ACC112 (cell line): ENCODE data around the gene TMEM138.

Experiments
- H2AFZ ChIP-seq: fragments of 200-600 bp; sonication (generic); one replicate; pipeline ENCODE4 v1.6.0; 2017; ENCODE audit warnings: antibody characterized with exemption, low read length; ENCODE audit not compliant: unreplicated experiment
- H3K27ac ChIP-seq: fragments of 200-600 bp; sonication (generic); 2 replicates; pipeline ENCODE4 v1.5.1; 2014; ENCODE audit warnings: low read depth, mild to moderate bottlenecking, antibody characterized with exemption, low read length, moderate library complexity
- H3K27me3 ChIP-seq: fragments of 200-600 bp; sonication (generic); 2 replicates; pipeline ENCODE4 v1.6.1; 2014; ENCODE audit warnings: mild to moderate bottlenecking, antibody characterized with exemption, low read length, moderate library complexity, mixed read lengths; ENCODE audit not compliant: insufficient read depth
- H3K36me3 ChIP-seq: fragments of 200-600 bp; sonication (generic); 2 replicates; pipeline ENCODE4 v1.6.1; 2016; ENCODE audit warnings: mild to moderate bottlenecking, antibody characterized with exemption, low read length, moderate library complexity, mixed read lengths; ENCODE audit not compliant: insufficient read depth
- H3K4me1 ChIP-seq: fragments of 200-600 bp; sonication (generic); one replicate; pipeline ENCODE4 v1.6.1; 2016; ENCODE audit warnings: low read length, mixed read lengths; ENCODE audit not compliant: insufficient read depth, unreplicated experiment, control insufficient read depth
- H3K4me3 ChIP-seq: fragments of 200-600 bp; sonication (generic); 2 replicates; pipeline ENCODE4 v1.5.1; 2014; ENCODE audit warnings: mild to moderate bottlenecking, low read depth, low read length
- H3K79me2 ChIP-seq: fragments of 200-600 bp; sonication (generic); one replicate; pipeline ENCODE4 v1.6.0; 2016; ENCODE audit warnings: low read length; ENCODE audit not compliant: control insufficient read depth, unreplicated experiment, insufficient read depth

TMEM138 gene

GRCh38 chr11:61342207-61342803 lies 19.9 kb upstream of the TMEM138 start:
- H3K4me3 ChIP-seq: no peak overlapping the region
- H3K27ac ChIP-seq: no peak overlapping the region
- H3K79me2 ChIP-seq: no peaks in the 10 kb centered on the region
- 0 out of 2 replicates have a peak, but pooled peaks cover 3% of the 10 kb centered on the region for H3K36me3 ChIP-seq
- no peak overlapping the region for H2AFZ ChIP-seq
- H3K27me3 ChIP-seq: no peaks in the 10 kb centered on the region
- no peaks in the 10 kb centered on the region for H3K4me1 ChIP-seq

GRCh38 chr11:61343792-61344745 lies 18.1 kb upstream of the TMEM138 start:
- no peak overlapping the region for H3K4me3 ChIP-seq
- no peaks in the 10 kb centered on the region for H3K27me3 ChIP-seq
- peaks cover 12% of the 10 kb centered on the region for H3K4me1 ChIP-seq
- no peaks in the 10 kb centered on the region for H3K36me3 ChIP-seq
- no peaks in the 10 kb centered on the region for H3K79me2 ChIP-seq
- no peak overlapping the region for H2AFZ ChIP-seq
- no peak overlapping the region for H3K27ac ChIP-seq

- H3K27me3 ChIP-seq: no peaks in the 10 kb centered on the region
- H3K4me1 ChIP-seq: peaks cover 12% of the 10 kb centered on the region
- H3K79me2 ChIP-seq: no peaks in the 10 kb centered on the region
- H3K36me3 ChIP-seq: no peaks in the 10 kb centered on the region
- H3K27ac ChIP-seq: no peak overlapping the region
- no peak overlapping the region for H3K4me3 ChIP-seq
- no peak overlapping the region for H2AFZ ChIP-seq
These were observed 17.0 kb upstream of the TMEM138 start for GRCh38 chr11:61345170-61345610.

- Histone ChIP-seq H3K4me1 (peaks cover 12% of the 10 kb centered on the region), H3K79me2 (no peaks in the 10 kb centered on the region), H3K27ac (no peak overlapping the region), H2AFZ (no peak overlapping the region), H3K27me3 (no peaks in the 10 kb centered on the region), H3K36me3 (no peaks in the 10 kb centered on the region), H3K4me3 (no peak overlapping the region)
These were observed 16.0 kb upstream of the TMEM138 start for GRCh38 chr11:61345954-61346843.

GRCh38 chr11:61347916-61348461 lies 14.2 kb upstream of the TMEM138 start:
- Histone ChIP-seq H3K27me3 (no peaks in the 10 kb centered on the region), H3K79me2 (no peaks in the 10 kb centered on the region), H3K4me3 (no peak overlapping the region), H3K27ac (peak overlapping the region; percentile 69; the same call in 1 of the 2 replicates), H2AFZ (no peak overlapping the region), H3K36me3 (no peaks in the 10 kb centered on the region), H3K4me1 (peaks cover 12% of the 10 kb centered on the region)

- Histone ChIP-seq H3K79me2 (no peaks in the 10 kb centered on the region), H3K4me3 (no peak overlapping the region), H2AFZ (no peak overlapping the region), H3K4me1 (peaks cover 12% of the 10 kb centered on the region), H3K27me3 (no peaks in the 10 kb centered on the region), H3K27ac (peak overlapping the region; percentile 66; the same call in 1 of the 2 replicates), H3K36me3 (no peaks in the 10 kb centered on the region)
These were observed 12.9 kb upstream of the TMEM138 start for GRCh38 chr11:61349189-61349751.

GRCh38 chr11:61349916-61350315 lies 12.3 kb upstream of the TMEM138 start:
- no peaks in the 10 kb centered on the region for H3K36me3 ChIP-seq
- H3K27ac ChIP-seq: no peak overlapping the region
- peaks cover 12% of the 10 kb centered on the region for H3K4me1 ChIP-seq
- H3K79me2 ChIP-seq: no peaks in the 10 kb centered on the region
- H3K4me3 ChIP-seq: no peak overlapping the region
- H3K27me3 ChIP-seq: no peaks in the 10 kb centered on the region
- H2AFZ ChIP-seq: no peak overlapping the region

GRCh38 chr11:61350336-61350735 lies 11.8 kb upstream of the TMEM138 start:
- no peak overlapping the region for H3K27ac ChIP-seq
- H3K36me3 ChIP-seq: no peaks in the 10 kb centered on the region
- no peak overlapping the region for H3K4me3 ChIP-seq
- no peaks in the 10 kb centered on the region for H3K79me2 ChIP-seq
- H3K4me1 ChIP-seq: peaks cover 12% of the 10 kb centered on the region
- H2AFZ ChIP-seq: no peak overlapping the region
- no peaks in the 10 kb centered on the region for H3K27me3 ChIP-seq

GRCh38 chr11:61350803-61351202 lies 11.4 kb upstream of the TMEM138 start:
- Histone ChIP-seq H3K4me3 (no peak overlapping the region), H3K79me2 (no peaks in the 10 kb centered on the region), H3K27ac (no peak overlapping the region), H3K36me3 (no peaks in the 10 kb centered on the region), H3K27me3 (no peaks in the 10 kb centered on the region), H2AFZ (no peak overlapping the region), H3K4me1 (peaks cover 12% of the 10 kb centered on the region)

GRCh38 chr11:61352038-61352437 lies 10.1 kb upstream of the TMEM138 start:
- H3K36me3 ChIP-seq: no peaks in the 10 kb centered on the region
- no peak overlapping the region for H3K27ac ChIP-seq
- H3K4me1 ChIP-seq: peaks cover 12% of the 10 kb centered on the region
- H3K27me3 ChIP-seq: no peaks in the 10 kb centered on the region
- H2AFZ ChIP-seq: no peak overlapping the region
- no peaks in the 10 kb centered on the region for H3K79me2 ChIP-seq
- H3K4me3 ChIP-seq: no peak overlapping the region
